Left ventricle myocardium inferior (tissue), 1 donor: ENCODE data around the gene IDH3A. TPM values are rescaled to one million over a fixed set of nuclear protein-coding genes. Genes with fewer than 3 reads are reported as not detected.

Experiments used
- DNase-seq: peaks from one replicate; pipeline ENCODE4 v3.0.0-alpha.2; 2020
- H3K27ac ChIP-seq: fragments of 200-600 bp; replicated peaks from 2 replicates; pipeline ENCODE4 v1.8.0; 2021
- H3K27me3 ChIP-seq: fragments of 200-600 bp; 2 replicates; pipeline ENCODE4 v1.8.0; 2021; ENCODE audit warnings: low read depth
- H3K36me3 ChIP-seq: fragments of 200-600 bp; 2 replicates; pipeline ENCODE4 v1.8.0; 2021
- H3K4me1 ChIP-seq: fragments of 200-600 bp; 2 replicates; pipeline ENCODE4 v1.8.0; 2021
- H3K4me3 ChIP-seq: fragments of 200-600 bp; 2 replicates; pipeline ENCODE4 v1.8.0; 2021; ENCODE audit warnings: mild to moderate bottlenecking, moderate library complexity
- H3K9me3 ChIP-seq: fragments of 200-600 bp; replicated peaks from 2 replicates; pipeline ENCODE4 v1.8.0; 2021
- CTCF ChIP-seq: fragments of 200-600 bp; IDR thresholded peaks from 2 replicates; pipeline ENCODE4 v1.8.0; 2021; ENCODE audit warnings: antibody characterized with exemption, mild to moderate bottlenecking, borderline replicate concordance
- intact Hi-C: fragments of 100-400 bp; cut with micrococcal nuclease; formaldehyde crosslinking; loops from one replicate; pipeline ENCODE4 v1.11.0; 2022
- total RNA-seq: library from RNA; stranded (reverse); fragmentation: NEBNext Ultra II Directional; extraction: Animal tissue kit (Norgen Biotek cat#: 25700); gene quantifications from one replicate; pipeline ENCODE4 v1.2.1, GENCODE V29; 2021
- donor health status: DM: no; HTN: yes; CAD: no; lungs with severe emphysema.

Gene IDH3A
- total RNA-seq, 1 donor from 2014 or later: 465 TPM

DNA sequence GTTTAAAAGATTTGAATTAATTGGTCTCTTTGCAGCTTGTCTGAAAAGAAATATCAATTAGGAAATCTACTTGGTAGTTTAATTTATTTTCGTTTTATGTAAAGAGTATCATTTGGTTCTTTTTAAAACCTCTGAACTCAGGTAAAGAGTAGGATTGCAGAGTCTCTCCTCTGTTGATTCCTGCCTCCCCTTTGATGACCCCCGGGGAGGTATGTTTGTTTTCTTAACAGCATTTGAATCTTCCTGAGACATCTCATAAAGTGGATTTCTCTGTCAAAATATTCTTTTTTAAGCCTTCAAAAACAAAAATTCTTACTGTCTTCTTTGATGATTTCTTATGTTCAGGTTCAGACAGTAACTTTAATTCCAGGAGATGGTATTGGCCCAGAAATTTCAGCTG, 8.0 kb downstream of the IDH3A start:
- Histone ChIP-seq H3K27me3 (no peaks in the 10 kb centered on the region), H3K4me1 (peaks cover 61% of the 10 kb centered on the region)

DNA sequence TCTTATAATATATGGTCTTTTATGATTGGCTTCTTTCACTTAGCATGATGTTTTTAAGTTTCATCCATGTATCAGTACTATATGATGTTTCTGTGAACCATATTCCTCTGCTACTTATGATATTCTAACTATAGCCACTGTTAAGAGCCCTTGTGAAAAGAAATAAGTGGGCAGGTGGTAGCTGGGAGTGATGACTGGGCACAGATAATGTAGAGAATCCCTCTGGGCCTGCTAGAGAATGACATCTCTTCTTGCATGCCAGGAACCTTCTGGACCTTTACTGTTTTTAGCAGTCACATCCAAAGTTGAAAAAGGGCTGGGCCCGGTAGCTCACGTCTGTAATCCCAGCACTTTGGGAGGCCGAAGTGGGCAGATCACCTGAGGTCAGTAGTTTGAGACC, 10.2 kb downstream of the IDH3A start:
- Histone ChIP-seq H3K4me3 (no peak overlapping the region), H3K4me1 (peaks cover 41% of the 10 kb centered on the region), H3K36me3 (peaks cover 84% of the 10 kb centered on the region), H3K27ac (peak overlapping the region; percentile 63), H3K27me3 (no peaks in the 10 kb centered on the region), H3K9me3 (no peaks in the 10 kb centered on the region)
- intact Hi-C loops: no loop called here
- TF ChIP-seq CTCF: no peak
- no peak for DNase-seq

More for the DNA sequence above, 8.0 kb downstream of the IDH3A start:
- H3K4me3 ChIP-seq: no peak overlapping the region
- H3K9me3 ChIP-seq: no peaks in the 10 kb centered on the region
- TF ChIP-seq CTCF: no peak
- peak overlapping the region; percentile 16 for H3K27ac ChIP-seq
- no peak for DNase-seq
- H3K36me3 ChIP-seq: peaks cover 73% of the 10 kb centered on the region
- intact Hi-C loops: no loop called here

DNA sequence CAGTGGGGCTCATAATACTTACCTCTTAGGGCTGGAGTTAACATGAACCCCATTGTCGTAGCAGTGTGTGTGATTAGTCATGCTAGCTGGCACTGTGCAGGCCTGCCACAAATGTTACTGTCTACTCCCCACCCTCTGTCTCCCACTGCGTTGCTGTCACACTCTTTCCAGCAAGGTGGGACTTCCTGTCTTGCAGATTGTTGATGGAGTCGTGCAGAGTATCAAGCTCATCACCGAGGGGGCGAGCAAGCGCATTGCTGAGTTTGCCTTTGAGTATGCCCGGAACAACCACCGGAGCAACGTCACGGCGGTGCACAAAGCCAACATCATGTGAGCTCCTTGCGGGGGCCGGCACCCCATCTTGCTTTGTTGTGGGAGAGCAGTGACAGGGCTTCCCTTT, 12.9 kb downstream of the IDH3A start:
- H3K4me3 ChIP-seq: no peak overlapping the region
- TF ChIP-seq CTCF: no peak
- DNase-seq: no peak
- H3K9me3 ChIP-seq: no peaks in the 10 kb centered on the region
- intact Hi-C loops: no loop called here
- peaks cover 100% of the 10 kb centered on the region for H3K36me3 ChIP-seq
- peaks cover 16% of the 10 kb centered on the region for H3K4me1 ChIP-seq
- H3K27ac ChIP-seq: no peak overlapping the region
- H3K27me3 ChIP-seq: no peaks in the 10 kb centered on the region

GRCh38 chr15:78164010-78164409, 14.8 kb downstream of the IDH3A start:
- Histone ChIP-seq H3K4me3 (no peak overlapping the region), H3K9me3 (no peaks in the 10 kb centered on the region), H3K27me3 (no peaks in the 10 kb centered on the region), H3K4me1 (peaks cover 10% of the 10 kb centered on the region), H3K27ac (no peak overlapping the region), H3K36me3 (peaks cover 100% of the 10 kb centered on the region)
- TF ChIP-seq CTCF: no peak
- intact Hi-C loops: no loop called here
- DNase-seq: no peak

DNA sequence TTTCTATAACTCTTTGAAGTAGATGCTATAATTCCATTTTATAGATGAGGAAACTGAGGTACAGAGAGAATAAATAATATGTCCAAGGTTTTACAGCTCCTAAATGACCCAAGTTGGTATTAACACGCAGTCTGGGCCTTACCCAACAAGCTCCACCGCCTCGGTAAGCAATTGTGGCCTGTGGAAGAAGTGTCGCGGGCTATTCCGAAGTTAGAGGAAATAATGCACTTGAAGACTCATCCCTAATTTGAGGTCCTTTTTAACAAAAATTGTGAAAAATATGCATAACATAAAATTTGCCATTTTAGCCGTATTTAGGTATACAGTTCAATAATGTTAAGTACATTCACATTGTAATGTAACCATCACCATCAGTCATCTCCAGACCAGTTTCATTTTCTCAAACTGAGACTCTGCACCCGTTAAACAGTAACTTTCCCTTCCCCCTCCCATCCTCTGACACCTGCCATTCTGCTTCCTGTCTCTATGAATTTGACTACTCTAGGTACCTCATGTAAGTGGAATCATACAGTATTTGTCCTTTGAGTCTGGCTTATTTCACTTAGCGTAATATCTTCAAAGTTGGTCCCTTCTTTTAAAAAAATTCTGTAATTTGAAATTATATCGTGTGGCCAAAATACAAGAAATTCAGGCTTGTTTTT, 18.2 kb downstream of the IDH3A start:
- no peak overlapping the region for H3K27ac ChIP-seq
- H3K9me3 ChIP-seq: peaks cover 3% of the 10 kb centered on the region
- H3K36me3 ChIP-seq: peaks cover 97% of the 10 kb centered on the region
- intact Hi-C loops: no loop called here
- TF ChIP-seq CTCF: no peak
- no peak overlapping the region for H3K4me3 ChIP-seq
- peaks cover 23% of the 10 kb centered on the region for H3K4me1 ChIP-seq
- no peak for DNase-seq
- H3K27me3 ChIP-seq: no peaks in the 10 kb centered on the region
